Spinal cord (tissue), 10 donors: Measurements from ENCODE around the gene FAM167B. TPM values are rescaled to one million over a fixed set of nuclear protein-coding genes. Genes with fewer than 3 reads are reported as not detected.

Experiments used
- DNase-seq, 6 donors: peaks; one replicate each; pipeline versions ENCODE4 v3.0.0 to v3.0.0-alpha.2; 2013 to 2015; ENCODE audit warnings: low spot score in 6 of 6, low read depth in 4 of 6
- H3K27ac ChIP-seq: one replicate; pipeline ENCODE4 v1.5.1; 2013; ENCODE audit warnings: low read depth, low read length, control low read depth
- H3K27me3 ChIP-seq: one replicate; pipeline ENCODE4 v1.6.1; 2013; ENCODE audit warnings: low read length; ENCODE audit not compliant: control insufficient read depth, insufficient read depth
- H3K36me3 ChIP-seq: one replicate; pipeline ENCODE4 v1.6.1; 2013; ENCODE audit warnings: low read length; ENCODE audit not compliant: control insufficient read depth, insufficient read depth
- H3K4me1 ChIP-seq: one replicate; pipeline ENCODE4 v1.6.1; 2013; ENCODE audit warnings: low read length; ENCODE audit not compliant: control insufficient read depth, insufficient read depth
- H3K4me3 ChIP-seq: one replicate; pipeline ENCODE4 v1.5.1; 2013; ENCODE audit warnings: low read depth, low read length, control low read depth
- H3K9me3 ChIP-seq: one replicate; pipeline ENCODE4 v1.6.1; 2013; ENCODE audit warnings: low read length; ENCODE audit not compliant: control insufficient read depth, insufficient read depth
- WGBS: methylation state at CpG from one replicate; pipeline ENCODE4 v1.1.5; 2013; ENCODE audit warnings: missing lambda C conversion rate; ENCODE audit not compliant: insufficient coverage; 5-methylcytosine and 5-hydroxymethylcytosine counted together
- polyA plus RNA-seq, 2 donors: library from polyadenylated mRNA; unstranded; fragments of 120-200 nt; gene quantifications; one replicate each; pipeline ENCODE4 v1.2.1, GENCODE V29; 2013; ENCODE audit not compliant: insufficient read length in 2 of 2
- total RNA-seq, 2 donors: library from RNA; depleted of rRNA in 1 of 2; stranded (reverse); fragments of 120-200 nt in 1 of 2; fragments of >200 nt in 1 of 2; gene quantifications; one replicate each; pipeline versions ENCODE4 v1.2.3 to v1.2.4, GENCODE V29; 2013 to 2014
- donor health status: healthy.

The FAM167B gene
- total and polyA plus RNA-seq, 4 donors, result 0.69 to 3.1 (median 2.1) TPM

GRCh38 chr1:32205401-32206370 lies 41.3 kb upstream of the FAM167B start, which contains the start of gene IQCC:
Gene IQCC (plus strand): TSS chr1:32205671. CDS start chr1:32205682, 11 bp downstream.
- H3K4me1 ChIP-seq, result peaks cover 51% of the 10 kb centered on the region
- peaks cover 40% of the 10 kb centered on the region for H3K36me3 ChIP-seq
- H3K9me3 ChIP-seq, result no peaks in the 10 kb centered on the region
- H3K27me3 ChIP-seq, result no peaks in the 10 kb centered on the region
- peak in 5 of 6 donors; percentile 74 to 97 (median 83) for DNase-seq
- peak within 1 kb of the TSS; percentile 47 for H3K27ac ChIP-seq
- 1% methylated on average over 75 of the region's 77 CpGs for WGBS
- peak within 1 kb of the TSS; percentile 82 for H3K4me3 ChIP-seq

GRCh38 chr1:32208469-32208868 lies 38.6 kb upstream of the FAM167B start:
- 92% methylated on average over 6 of the region's 6 CpGs for WGBS
- Histone ChIP-seq H3K27me3 (no peaks in the 10 kb centered on the region), H3K4me1 (peaks cover 38% of the 10 kb centered on the region), H3K36me3 (peaks cover 43% of the 10 kb centered on the region), H3K27ac (no peak overlapping the region), H3K4me3 (no peak overlapping the region), H3K9me3 (no peaks in the 10 kb centered on the region)
- no peak for DNase-seq

GRCh38 chr1:32208891-32209328 lies 38.1 kb upstream of the FAM167B start, which contains the start of gene DCDC2B:
Gene DCDC2B (plus strand): TSS chr1:32209089. CDS start chr1:32209094, 5 bp downstream.
- peak in 2 of 6 donors; percentile 37 to 45 for DNase-seq

GRCh38 chr1:32215629-32216480 lies 31.2 kb upstream of the FAM167B start:
- no peaks in the 10 kb centered on the region for H3K9me3 ChIP-seq
- WGBS, result 85% methylated on average over 7 of the region's 10 CpGs
- H3K27ac ChIP-seq, result no peak overlapping the region

More at GRCh38 chr1:32208891-32209328, 38.1 kb upstream of the FAM167B start, which contains the start of gene DCDC2B:
- Histone ChIP-seq H3K9me3 (no peaks in the 10 kb centered on the region), H3K27ac (no peak within 1 kb of the TSS), H3K4me1 (peaks cover 38% of the 10 kb centered on the region), H3K4me3 (no peak within 1 kb of the TSS), H3K36me3 (peaks cover 38% of the 10 kb centered on the region), H3K27me3 (no peaks in the 10 kb centered on the region)
- WGBS, result 52% methylated on average over 5 of the region's 5 CpGs

GRCh38 chr1:32216566-32216965 lies 30.5 kb upstream of the FAM167B start:
- Histone ChIP-seq H3K9me3 (no peaks in the 10 kb centered on the region), H3K4me1 (peaks cover 15% of the 10 kb centered on the region), H3K4me3 (no peak overlapping the region), H3K27ac (no peak overlapping the region), H3K36me3 (peaks cover 60% of the 10 kb centered on the region), H3K27me3 (no peaks in the 10 kb centered on the region)
- WGBS, result 93% methylated on average over 3 of the region's 5 CpGs
- no peak for DNase-seq

More at GRCh38 chr1:32215629-32216480, 31.2 kb upstream of the FAM167B start:
- Histone ChIP-seq H3K36me3 (peaks cover 62% of the 10 kb centered on the region), H3K27me3 (no peaks in the 10 kb centered on the region), H3K4me3 (no peak overlapping the region), H3K4me1 (peaks cover 8% of the 10 kb centered on the region)
- peak in 2 of 6 donors; percentile 72 to 74 for DNase-seq

GRCh38 chr1:32219022-32219421 lies 28.0 kb upstream of the FAM167B start:
- no peak for DNase-seq
- Histone ChIP-seq H3K27ac (no peak overlapping the region), H3K4me3 (no peak overlapping the region), H3K36me3 (peaks cover 45% of the 10 kb centered on the region), H3K4me1 (peaks cover 30% of the 10 kb centered on the region), H3K9me3 (no peaks in the 10 kb centered on the region), H3K27me3 (no peaks in the 10 kb centered on the region)
- WGBS, result 91% methylated on average over 5 of the region's 7 CpGs

- 100% methylated on average over 1 of the region's 4 CpGs for WGBS
- peaks cover 45% of the 10 kb centered on the region for H3K36me3 ChIP-seq
- no peaks in the 10 kb centered on the region for H3K9me3 ChIP-seq
- H3K4me1 ChIP-seq, result peaks cover 27% of the 10 kb centered on the region
- H3K27me3 ChIP-seq, result no peaks in the 10 kb centered on the region
- H3K27ac ChIP-seq, result no peak overlapping the region
- DNase-seq, result no peak
- H3K4me3 ChIP-seq, result peak overlapping the region; percentile 71
These were observed 26.1 kb upstream of the FAM167B start for GRCh38 chr1:32220746-32221580.

GRCh38 chr1:32221581-32221979 lies 25.4 kb upstream of the FAM167B start:
- H3K27me3 ChIP-seq, result no peaks in the 10 kb centered on the region
- 1% methylated on average over 10 of the region's 13 CpGs for WGBS
- H3K27ac ChIP-seq, result no peak overlapping the region
- no peaks in the 10 kb centered on the region for H3K9me3 ChIP-seq
- no peak for DNase-seq
- peaks cover 45% of the 10 kb centered on the region for H3K36me3 ChIP-seq
- H3K4me1 ChIP-seq, result peaks cover 24% of the 10 kb centered on the region
- peak overlapping the region; percentile 71 for H3K4me3 ChIP-seq
